ENCODE results near the gene RPS3.

- TF ChIP-seq CTCF (IDR thresholded peaks at IDR 0.05) = no peak
- no peak for TF ChIP-seq POLR2A (IDR thresholded peaks at IDR 0.05)
Observed at GRCh38 chr11:75454987-75455386, 55.7 kb downstream of the RPS3 start.
